WTC11 (cell line): ENCODE results near the gene OR8B4. TPM values are rescaled to one million over a fixed set of nuclear protein-coding genes. Genes with fewer than 3 reads are reported as not detected.

Source experiments
- ATAC-seq: fragments of 200-7000 bp; cut with Tn5 transposase; 2 replicates; pipeline ENCODE4 v1.10.0; 2021; ENCODE audit warnings: mild to moderate bottlenecking, moderate library complexity
- CTCF ChIA-PET: fragments of 300-600 bp; sonication (Branson Sonifier 250); formaldehyde crosslinking; loops from one replicate; lab custom pipeline; 2021; ENCODE audit warnings: antibody characterized with exemption; lab: Charles Lee
- POLR2A ChIA-PET: fragments of 350-600 bp; sonication (Branson Sonifier 250); formaldehyde crosslinking; loops from one replicate; lab custom pipeline; 2021; ENCODE audit warnings: antibody characterized with exemption; lab: Charles Lee
- DNase-seq: peaks from one replicate; pipeline ENCODE4 v3.0.0; 2021; ENCODE audit warnings: low spot score
- H3K27ac Mint-ChIP-seq: 2 replicates; pipeline ENCODE4 v1.8.0; 2021; ENCODE audit warnings: mixed read lengths
- H3K27me3 Mint-ChIP-seq: 2 replicates; pipeline ENCODE4 v1.8.0; 2021; ENCODE audit warnings: low read depth, mild to moderate bottlenecking, moderate library complexity, mixed read lengths
- H3K36me3 Mint-ChIP-seq: 2 replicates; pipeline ENCODE4 v1.8.0; 2021; ENCODE audit warnings: mixed read lengths
- H3K4me1 Mint-ChIP-seq: 2 replicates; pipeline ENCODE4 v1.8.0; 2022; ENCODE audit warnings: mixed read lengths
- H3K4me3 Mint-ChIP-seq: 2 replicates; pipeline ENCODE4 v1.8.0; 2021; ENCODE audit warnings: mild to moderate bottlenecking, moderate library complexity, mixed read lengths
- H3K9me3 Mint-ChIP-seq: 2 replicates; pipeline ENCODE4 v1.8.0; 2021; ENCODE audit warnings: mixed read lengths
- ATF1 ChIP-seq: sonication (generic); formaldehyde crosslinking; IDR thresholded peaks from 2 replicates; pipeline ENCODE4 v1.8.1; 2023; ENCODE audit warnings: mild to moderate bottlenecking, moderate library complexity, missing genetic modification reagents
- CBFB ChIP-seq: sonication (generic); formaldehyde crosslinking; IDR thresholded peaks from 2 replicates; pipeline ENCODE4 v1.8.1; 2022; ENCODE audit warnings: mild to moderate bottlenecking, low read depth, missing genetic modification reagents
- EMX1 ChIP-seq: fragments of 250-450 bp; sonication (Bioruptor Pico); IDR thresholded peaks from 2 replicates; pipeline ENCODE4 v1.8.0; 2021; ENCODE audit warnings: mild to moderate bottlenecking
- ESRRA ChIP-seq: sonication (generic); formaldehyde crosslinking; IDR thresholded peaks from 2 replicates; pipeline ENCODE4 v1.8.1; 2022; ENCODE audit warnings: mild to moderate bottlenecking, missing genetic modification reagents, borderline replicate concordance
- ETV6 ChIP-seq: sonication (generic); formaldehyde crosslinking; IDR thresholded peaks from 2 replicates; pipeline ENCODE4 v1.8.1; 2022; ENCODE audit warnings: mild to moderate bottlenecking, missing genetic modification reagents
- FOXJ3 ChIP-seq: sonication (generic); formaldehyde crosslinking; IDR thresholded peaks from 2 replicates; pipeline ENCODE4 v1.9.0; 2021; ENCODE audit warnings: missing genetic modification reagents, mild to moderate bottlenecking, borderline replicate concordance
- GRHL2 ChIP-seq: fragments of 250-450 bp; sonication (Bioruptor Pico); IDR thresholded peaks from 2 replicates; pipeline ENCODE4 v1.8.0; 2022; ENCODE audit warnings: mild to moderate bottlenecking, moderate library complexity; ENCODE audit not compliant: insufficient replicate concordance, severe bottlenecking
- GTF2I ChIP-seq: fragments of 250-450 bp; sonication (Bioruptor Pico); conservative IDR thresholded peaks from 2 replicates; pipeline ENCODE4 v1.4.0; 2021; ENCODE audit warnings: mild to moderate bottlenecking
- JUN ChIP-seq: sonication (generic); formaldehyde crosslinking; IDR thresholded peaks from 2 replicates; pipeline ENCODE4 v1.8.0; 2023; ENCODE audit warnings: mild to moderate bottlenecking, missing genetic modification reagents
- MXD4 ChIP-seq: fragments of 250-450 bp; sonication (Bioruptor Pico); IDR thresholded peaks from 2 replicates; pipeline ENCODE4 v1.8.0; 2021; ENCODE audit warnings: mild to moderate bottlenecking, moderate library complexity, borderline replicate concordance
- NFYB ChIP-seq: sonication (generic); formaldehyde crosslinking; conservative IDR thresholded peaks from 2 replicates; pipeline ENCODE4 v1.8.0; 2022; ENCODE audit warnings: low read depth, missing genetic modification reagents
- NR1H2 ChIP-seq: sonication (generic); formaldehyde crosslinking; IDR thresholded peaks from 2 replicates; pipeline ENCODE4 v1.9.0; 2021; ENCODE audit warnings: mild to moderate bottlenecking, moderate library complexity, missing genetic modification reagents
- NR2C2 ChIP-seq: sonication (generic); formaldehyde crosslinking; IDR thresholded peaks from 2 replicates; pipeline ENCODE4 v1.8.0; 2022; ENCODE audit warnings: mild to moderate bottlenecking, missing genetic modification reagents
- PREB ChIP-seq: sonication (generic); formaldehyde crosslinking; IDR thresholded peaks from 2 replicates; pipeline ENCODE4 v1.8.1; 2022; ENCODE audit warnings: mild to moderate bottlenecking, missing genetic modification reagents, moderate library complexity, borderline replicate concordance
- PRRX2 ChIP-seq: fragments of 250-450 bp; sonication (Bioruptor Pico); IDR thresholded peaks from 2 replicates; pipeline ENCODE4 v1.8.0; 2021; ENCODE audit warnings: mild to moderate bottlenecking
- RORB ChIP-seq: fragments of 250-450 bp; sonication (Bioruptor Pico); IDR thresholded peaks from 2 replicates; pipeline ENCODE4 v1.9.0; 2021; ENCODE audit warnings: mild to moderate bottlenecking
- TEAD1 ChIP-seq: sonication (generic); formaldehyde crosslinking; IDR thresholded peaks from 2 replicates; pipeline ENCODE4 v1.8.0; 2022; ENCODE audit warnings: mild to moderate bottlenecking, missing genetic modification reagents
- ZNF121 ChIP-seq: sonication (generic); formaldehyde crosslinking; IDR thresholded peaks from 2 replicates; pipeline ENCODE4 v1.8.0; 2023; ENCODE audit warnings: missing genetic modification reagents
- ZNF416 ChIP-seq: fragments of 250-450 bp; sonication (Bioruptor Pico); IDR thresholded peaks from 2 replicates; pipeline ENCODE4 v1.9.0; 2021; ENCODE audit warnings: mild to moderate bottlenecking, inconsistent platforms
- ZNF423 ChIP-seq: fragments of 250-450 bp; sonication (Bioruptor Pico); IDR thresholded peaks from 2 replicates; pipeline ENCODE4 v2.1.2; 2022; ENCODE audit warnings: mild to moderate bottlenecking, moderate library complexity
- ZNF512 ChIP-seq: sonication (generic); formaldehyde crosslinking; IDR thresholded peaks from 2 replicates; pipeline ENCODE4 v1.8.1; 2022; ENCODE audit warnings: missing genetic modification reagents, borderline replicate concordance
- total RNA-seq: library from RNA; stranded (reverse); gene quantifications from 3 replicates; pipeline ENCODE4 v1.2.3, GENCODE V29; 2021
- TF ChIP-seq, protein P1 (sequence below): sonication (generic); formaldehyde crosslinking; conservative IDR thresholded peaks from 2 replicates; pipeline ENCODE4 v1.8.1; 2022; ENCODE audit warnings: mild to moderate bottlenecking, missing genetic modification reagents
- TF ChIP-seq, protein P2 (sequence below): sonication (generic); formaldehyde crosslinking; IDR thresholded peaks from 2 replicates; pipeline ENCODE4 v1.8.1; 2022; ENCODE audit warnings: low read depth, missing genetic modification reagents, borderline replicate concordance
- TF ChIP-seq, protein P3 (sequence below): sonication (generic); formaldehyde crosslinking; IDR thresholded peaks from 2 replicates; pipeline ENCODE4 v1.8.1; 2023; ENCODE audit warnings: mild to moderate bottlenecking, missing genetic modification reagents
- TF ChIP-seq, protein P4 (sequence below): fragments of 250-450 bp; sonication (Bioruptor Pico); IDR thresholded peaks from 2 replicates; pipeline ENCODE4 v1.9.0; 2021; ENCODE audit warnings: moderate library complexity, mild to moderate bottlenecking, inconsistent platforms, borderline replicate concordance

The OR8B4 gene
- total RNA-seq, 1 experiment from 2014 or later: not detected

DNA sequence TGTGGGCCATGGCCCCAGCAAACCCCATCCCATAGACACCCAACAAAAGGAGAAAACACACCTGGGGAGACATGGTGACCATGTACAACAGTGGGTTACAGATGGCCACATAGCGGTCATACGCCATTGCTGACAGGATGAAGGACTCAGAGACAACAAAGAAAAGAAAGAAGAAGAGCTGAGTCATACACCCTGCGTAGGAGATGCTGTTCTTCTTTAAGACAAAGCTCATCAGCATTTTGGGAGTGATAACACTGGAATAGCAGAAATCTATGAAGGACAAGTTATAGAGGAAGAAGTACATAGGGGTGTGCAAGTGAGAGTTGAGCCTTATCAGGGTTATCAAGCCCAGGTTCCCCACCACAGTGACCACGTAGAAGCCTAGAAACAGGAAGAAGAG, 15.9 kb upstream of the OR8B4 start (continued):
- TF ChIP-seq, protein P1, sequence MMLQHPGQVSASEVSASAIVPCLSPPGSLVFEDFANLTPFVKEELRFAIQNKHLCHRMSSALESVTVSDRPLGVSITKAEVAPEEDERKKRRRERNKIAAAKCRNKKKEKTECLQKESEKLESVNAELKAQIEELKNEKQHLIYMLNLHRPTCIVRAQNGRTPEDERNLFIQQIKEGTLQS (CRISPR knock-in tag): no peak
- TF ChIP-seq ZNF423 (CRISPR knock-in tag): no peak
- TF ChIP-seq, all 79 proteins: peak for 0

GRCh38 chr11:124434699-124435098, 10.0 kb upstream of the OR8B4 start:
- Mint-ChIP-seq H3K36me3 (no peaks in the 10 kb centered on the region), H3K27ac (no peak overlapping the region), H3K4me1 (no peaks in the 10 kb centered on the region), H3K27me3 (no peaks in the 10 kb centered on the region; the same call in 1 of the 2 replicates), H3K9me3 (peaks cover 2% of the 10 kb centered on the region), H3K4me3 (no peak overlapping the region)
- TF ChIP-seq, protein P2, sequence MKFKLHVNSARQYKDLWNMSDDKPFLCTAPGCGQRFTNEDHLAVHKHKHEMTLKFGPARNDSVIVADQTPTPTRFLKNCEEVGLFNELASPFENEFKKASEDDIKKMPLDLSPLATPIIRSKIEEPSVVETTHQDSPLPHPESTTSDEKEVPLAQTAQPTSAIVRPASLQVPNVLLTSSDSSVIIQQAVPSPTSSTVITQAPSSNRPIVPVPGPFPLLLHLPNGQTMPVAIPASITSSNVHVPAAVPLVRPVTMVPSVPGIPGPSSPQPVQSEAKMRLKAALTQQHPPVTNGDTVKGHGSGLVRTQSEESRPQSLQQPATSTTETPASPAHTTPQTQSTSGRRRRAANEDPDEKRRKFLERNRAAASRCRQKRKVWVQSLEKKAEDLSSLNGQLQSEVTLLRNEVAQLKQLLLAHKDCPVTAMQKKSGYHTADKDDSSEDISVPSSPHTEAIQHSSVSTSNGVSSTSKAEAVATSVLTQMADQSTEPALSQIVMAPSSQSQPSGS (CRISPR knock-in tag): no peak
- TF ChIP-seq, protein P3, sequence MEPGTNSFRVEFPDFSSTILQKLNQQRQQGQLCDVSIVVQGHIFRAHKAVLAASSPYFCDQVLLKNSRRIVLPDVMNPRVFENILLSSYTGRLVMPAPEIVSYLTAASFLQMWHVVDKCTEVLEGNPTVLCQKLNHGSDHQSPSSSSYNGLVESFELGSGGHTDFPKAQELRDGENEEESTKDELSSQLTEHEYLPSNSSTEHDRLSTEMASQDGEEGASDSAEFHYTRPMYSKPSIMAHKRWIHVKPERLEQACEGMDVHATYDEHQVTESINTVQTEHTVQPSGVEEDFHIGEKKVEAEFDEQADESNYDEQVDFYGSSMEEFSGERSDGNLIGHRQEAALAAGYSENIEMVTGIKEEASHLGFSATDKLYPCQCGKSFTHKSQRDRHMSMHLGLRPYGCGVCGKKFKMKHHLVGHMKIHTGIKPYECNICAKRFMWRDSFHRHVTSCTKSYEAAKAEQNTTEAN (CRISPR knock-in tag): no peak
- TF ChIP-seq, protein P1 (CRISPR knock-in tag): no peak
- TF ChIP-seq ZNF121 (CRISPR knock-in tag): no peak
- TF ChIP-seq NR1H2 (CRISPR knock-in tag): no peak
- no peak for TF ChIP-seq ZNF416 (CRISPR knock-in tag)
- TF ChIP-seq NFYB: no peak
- no peak for TF ChIP-seq GRHL2
- TF ChIP-seq FOXJ3 (CRISPR knock-in tag): no peak
- no peak for TF ChIP-seq ZNF512 (CRISPR knock-in tag)
- no peak for TF ChIP-seq RORB (CRISPR knock-in tag)
- no peak for TF ChIP-seq JUN (CRISPR knock-in tag)
- no peak for TF ChIP-seq ETV6 (CRISPR knock-in tag)
- ChIA-PET POLR2A (no interaction called here), CTCF (no interaction called here)
- DNase-seq: no peak
- no peak for ATAC-seq

DNA sequence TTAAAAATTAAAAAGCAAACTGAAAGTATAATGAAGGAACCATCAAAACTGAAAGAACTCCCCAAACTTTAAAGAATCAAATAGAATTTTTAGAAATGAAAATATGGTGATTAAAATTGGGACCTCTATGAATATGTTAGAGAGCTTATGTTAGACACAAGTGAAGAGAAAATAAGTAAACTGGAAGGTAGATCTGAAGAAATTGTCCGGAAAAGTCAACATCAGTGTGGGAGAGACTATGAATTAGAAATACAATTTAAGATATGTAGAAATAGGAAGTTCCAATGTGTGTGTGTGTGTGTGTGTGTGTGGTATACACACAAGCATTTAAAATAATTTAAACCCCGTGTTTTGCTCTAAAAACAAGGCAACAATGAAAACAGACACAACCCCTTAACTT, 4.9 kb upstream of the OR8B4 start:
- H3K27ac Mint-ChIP-seq: no peak overlapping the region
- H3K9me3 Mint-ChIP-seq: peaks cover 8% of the 10 kb centered on the region
- POLR2A ChIA-PET: no interaction called here
- DNase-seq: no peak
- no peaks in the 10 kb centered on the region; the same call in 1 of the 2 replicates for H3K27me3 Mint-ChIP-seq
- ATAC-seq: no peak
- TF ChIP-seq MXD4 (CRISPR knock-in tag): no peak
- TF ChIP-seq CBFB: no peak
- TF ChIP-seq ESRRA (CRISPR knock-in tag): no peak
- no peak for TF ChIP-seq NR2C2 (CRISPR knock-in tag)
- TF ChIP-seq ZNF121 (CRISPR knock-in tag): no peak
- TF ChIP-seq EMX1 (CRISPR knock-in tag): no peak
- TF ChIP-seq, protein P4, sequence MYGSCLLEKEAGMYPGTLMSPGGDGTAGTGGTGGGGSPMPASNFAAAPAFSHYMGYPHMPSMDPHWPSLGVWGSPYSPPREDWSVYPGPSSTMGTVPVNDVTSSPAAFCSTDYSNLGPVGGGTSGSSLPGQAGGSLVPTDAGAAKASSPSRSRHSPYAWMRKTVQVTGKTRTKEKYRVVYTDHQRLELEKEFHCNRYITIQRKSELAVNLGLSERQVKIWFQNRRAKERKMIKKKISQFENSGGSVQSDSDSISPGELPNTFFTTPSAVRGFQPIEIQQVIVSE (CRISPR knock-in tag): no peak
- no peak for TF ChIP-seq GRHL2
- TF ChIP-seq ATF1: no peak
- TF ChIP-seq ZNF512 (CRISPR knock-in tag): no peak
- no peak for TF ChIP-seq TEAD1 (CRISPR knock-in tag)
- no peak for TF ChIP-seq GTF2I (CRISPR knock-in tag)
- no peak for TF ChIP-seq PREB (CRISPR knock-in tag)
- TF ChIP-seq PRRX2: no peak
- TF ChIP-seq, all 79 proteins: peak for 0
- H3K4me3 Mint-ChIP-seq: no peak overlapping the region
- H3K4me1 Mint-ChIP-seq: no peaks in the 10 kb centered on the region
- CTCF ChIA-PET: no interaction called here
- no peaks in the 10 kb centered on the region; the same call in 1 of the 2 replicates for H3K36me3 Mint-ChIP-seq
